Testis (tissue), 3 donors: Measurements from ENCODE around the gene CLPTM1L. TPM values are rescaled to one million over a fixed set of nuclear protein-coding genes. Genes with fewer than 3 reads are reported as not detected.
A peak's percentile ranks its signal among the peaks of the same experiment; 100 is the strongest.

Experiments used
- DNase-seq: peaks from one replicate; pipeline ENCODE4 v3.0.0-alpha.2; 2019
- H3K27ac ChIP-seq, 2 donors: fragments of 200-600 bp; sonication (generic); one replicate each; pipeline ENCODE4 v1.5.1; 2019
- H3K27me3 ChIP-seq: fragments of 200-600 bp; sonication (generic); one replicate; pipeline ENCODE4 v1.5.1; 2019
- H3K36me3 ChIP-seq: fragments of 200-600 bp; sonication (generic); one replicate; pipeline ENCODE4 v1.5.1; 2017; ENCODE audit warnings: low read depth; ENCODE audit errors: missing control alignments
- H3K4me1 ChIP-seq: fragments of 200-600 bp; sonication (generic); one replicate; pipeline ENCODE4 v1.5.1; 2019
- H3K4me3 ChIP-seq, 2 donors: fragments of 200-600 bp; sonication (generic); one replicate each; pipeline ENCODE4 v1.5.1; 2017 to 2019
- H3K9me3 ChIP-seq: fragments of 200-600 bp; sonication (generic); one replicate; pipeline ENCODE4 v1.5.1; 2017
- CTCF ChIP-seq, 3 experiments: fragments of 450-650 bp in 2 of 3; fragments of 200-600 bp in 1 of 3; sonication (generic) in 1 of 3; IDR thresholded peaks; one replicate each; pipeline ENCODE4 v1.5.1; 2016 to 2019; ENCODE audit warnings: antibody characterized with exemption in 3 of 3, mild to moderate bottlenecking in 2 of 3, moderate library complexity in 1 of 3
- POLR2A ChIP-seq: fragments of 450-650 bp; IDR thresholded peaks from one replicate; pipeline ENCODE4 v1.6.1; 2017; ENCODE audit warnings: antibody characterized with exemption, mild to moderate bottlenecking, moderate library complexity
- WGBS, 2 donors: methylation state at CpG; one replicate each; pipeline ENCODE4 v1.1.5; 2018; 5-methylcytosine and 5-hydroxymethylcytosine counted together
- intact Hi-C: fragments of 100-400 bp; cut with DNase I; formaldehyde crosslinking; loops from one replicate; pipeline ENCODE4 v1.15.1; 2023; ENCODE audit warnings: low total_unique reads
- polyA plus RNA-seq: library from polyadenylated mRNA; stranded (reverse); fragments of 350-450 nt; fragmentation: Illumina TruSeq; extraction: RNeasy Lipid Tissue Mini Kit (QIAGEN cat#74804); gene quantifications from one replicate; pipeline ENCODE4 v1.2.3, GENCODE V29; 2014; ENCODE audit warnings: low read depth, low replicate concordance; ENCODE audit not compliant: insufficient read depth
- total RNA-seq, 2 donors: library from RNA; depleted of rRNA; stranded (reverse); fragments of >200 nt; gene quantifications; one replicate each; pipeline ENCODE4 v1.2.3, GENCODE V29; 2016

The CLPTM1L gene
- total and polyA plus RNA-seq, 3 donors from 2014 or later: 148 to 170 (median 150) TPM

- DNase-seq: peak; percentile 89
- Histone ChIP-seq H3K4me1 (peaks cover 4% of the 10 kb centered on the region), H3K27me3 (no peaks in the 10 kb centered on the region), H3K4me3 (peak overlapping the region; percentile 53 to 68), H3K9me3 (no peaks in the 10 kb centered on the region), H3K27ac (peak overlapping the region in 1 of 2 donors; percentile 59), H3K36me3 (no peaks in the 10 kb centered on the region)
- intact Hi-C loops: no loop called here
- TF ChIP-seq POLR2A (no peak), CTCF (IDR thresholded peaks at IDR 0.05) (no peak)
- WGBS, 2 donors: 16 to 31% methylated on average over 13 to 28 of the region's 48 CpGs
These were observed 40.7 kb upstream of the CLPTM1L start for GRCh38 chr5:1385395-1386273.

GRCh38 chr5:1384521-1384920 is 39.6 kb upstream of the CLPTM1L start:
- no peaks in the 10 kb centered on the region for H3K27me3 ChIP-seq
- intact Hi-C loops: no loop called here
- 85 to 88% methylated on average over 10 of the region's 10 CpGs for WGBS, 2 donors

GRCh38 chr5:1383886-1384401 is 39.0 kb upstream of the CLPTM1L start:
- intact Hi-C loops: no loop called here

More at GRCh38 chr5:1384521-1384920, 39.6 kb upstream of the CLPTM1L start:
- Histone ChIP-seq H3K9me3 (no peaks in the 10 kb centered on the region), H3K4me3 (no peak overlapping the region), H3K27ac (no peak overlapping the region), H3K36me3 (no peaks in the 10 kb centered on the region), H3K4me1 (peaks cover 4% of the 10 kb centered on the region)
- no peak for TF ChIP-seq POLR2A
- no peak for TF ChIP-seq CTCF (IDR thresholded peaks at IDR 0.05)
- no peak for DNase-seq

DNA sequence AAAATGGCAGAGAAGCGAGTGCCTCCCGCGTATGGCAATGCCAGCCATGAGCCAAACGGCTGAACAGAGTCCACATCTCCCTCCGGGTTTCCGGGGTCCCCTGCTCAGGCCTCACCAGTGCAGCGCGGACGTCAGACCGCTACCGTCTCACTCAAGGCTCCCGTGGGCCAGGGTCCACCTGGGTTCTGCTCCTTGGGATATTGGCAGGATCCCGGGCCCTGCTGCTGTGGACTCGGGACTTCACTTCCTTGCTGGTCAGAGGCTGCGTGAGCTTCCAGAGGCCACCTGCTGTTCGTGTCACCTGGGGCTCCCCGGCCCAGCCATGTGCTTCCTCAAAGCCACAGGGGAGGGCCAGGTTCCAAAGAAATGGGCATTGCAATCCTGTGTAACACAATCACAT is 38.4 kb upstream of the CLPTM1L start:
- TF ChIP-seq CTCF (IDR thresholded peaks at IDR 0.05): no peak
- no peak for TF ChIP-seq POLR2A
- Histone ChIP-seq H3K4me1 (peaks cover 4% of the 10 kb centered on the region), H3K27me3 (no peaks in the 10 kb centered on the region), H3K9me3 (no peaks in the 10 kb centered on the region), H3K4me3 (no peak overlapping the region), H3K27ac (no peak overlapping the region), H3K36me3 (no peaks in the 10 kb centered on the region)
- intact Hi-C loops: no loop called here
- 79 to 83% methylated on average over 5 to 17 of the region's 17 CpGs for WGBS, 2 donors
- no peak for DNase-seq

More at GRCh38 chr5:1383886-1384401, 39.0 kb upstream of the CLPTM1L start:
- no peaks in the 10 kb centered on the region for H3K27me3 ChIP-seq
- WGBS, 2 donors: 87 to 90% methylated on average over 3 to 8 of the region's 8 CpGs
- H3K4me1 ChIP-seq: peaks cover 4% of the 10 kb centered on the region
- H3K36me3 ChIP-seq: no peaks in the 10 kb centered on the region
- no peaks in the 10 kb centered on the region for H3K9me3 ChIP-seq
- H3K4me3 ChIP-seq: no peak overlapping the region
- no peak for DNase-seq
- TF ChIP-seq POLR2A: no peak
- TF ChIP-seq CTCF (IDR thresholded peaks at IDR 0.05): no peak
- H3K27ac ChIP-seq: no peak overlapping the region
